Ishikawa (cell line): ENCODE results near the gene FAM114A2.

Experiments
- TAF1 ChIP-seq: IDR thresholded peaks from 2 replicates; pipeline ENCODE4 v1.6.1; 2012; ENCODE audit warnings: low read depth, mild to moderate bottlenecking
- ZBTB7A ChIP-seq: IDR thresholded peaks from 2 replicates; pipeline ENCODE4 v1.6.1; 2012; ENCODE audit warnings: low read depth
- TF ChIP-seq, protein P1 (sequence below): IDR thresholded peaks from 2 replicates; pipeline ENCODE4 v1.6.1; 2012; ENCODE audit warnings: low read depth, mild to moderate bottlenecking

DNA sequence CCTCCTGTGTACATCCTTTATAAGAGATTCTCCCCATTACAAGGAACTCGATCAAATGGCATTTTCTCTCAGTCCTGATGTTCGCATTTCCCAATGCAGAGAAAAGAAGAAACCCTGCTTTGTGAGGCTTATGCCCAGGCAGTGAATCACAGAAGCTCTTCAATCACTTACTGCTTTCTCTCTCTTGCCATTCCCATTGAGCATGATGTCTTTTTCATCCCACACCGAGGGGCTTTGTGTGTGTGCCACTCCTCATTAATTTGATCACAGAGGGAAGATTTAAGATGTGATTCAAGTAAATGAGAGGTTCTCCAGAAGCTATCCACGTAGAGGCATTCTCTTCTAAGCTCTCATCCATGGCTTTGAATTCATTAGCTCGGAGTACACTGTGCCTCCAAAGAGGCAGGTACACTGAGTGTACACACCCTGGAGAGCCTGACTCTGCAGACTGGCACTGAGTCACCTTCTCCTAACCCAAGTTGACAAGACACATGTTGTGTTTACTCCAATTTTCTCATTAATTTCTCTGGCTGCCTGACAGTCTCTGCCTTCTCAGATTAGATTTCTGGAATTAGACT lies 45.4 kb upstream of the FAM114A2 start:
- TF ChIP-seq ZBTB7A, result no peak
- TF ChIP-seq, protein P1, sequence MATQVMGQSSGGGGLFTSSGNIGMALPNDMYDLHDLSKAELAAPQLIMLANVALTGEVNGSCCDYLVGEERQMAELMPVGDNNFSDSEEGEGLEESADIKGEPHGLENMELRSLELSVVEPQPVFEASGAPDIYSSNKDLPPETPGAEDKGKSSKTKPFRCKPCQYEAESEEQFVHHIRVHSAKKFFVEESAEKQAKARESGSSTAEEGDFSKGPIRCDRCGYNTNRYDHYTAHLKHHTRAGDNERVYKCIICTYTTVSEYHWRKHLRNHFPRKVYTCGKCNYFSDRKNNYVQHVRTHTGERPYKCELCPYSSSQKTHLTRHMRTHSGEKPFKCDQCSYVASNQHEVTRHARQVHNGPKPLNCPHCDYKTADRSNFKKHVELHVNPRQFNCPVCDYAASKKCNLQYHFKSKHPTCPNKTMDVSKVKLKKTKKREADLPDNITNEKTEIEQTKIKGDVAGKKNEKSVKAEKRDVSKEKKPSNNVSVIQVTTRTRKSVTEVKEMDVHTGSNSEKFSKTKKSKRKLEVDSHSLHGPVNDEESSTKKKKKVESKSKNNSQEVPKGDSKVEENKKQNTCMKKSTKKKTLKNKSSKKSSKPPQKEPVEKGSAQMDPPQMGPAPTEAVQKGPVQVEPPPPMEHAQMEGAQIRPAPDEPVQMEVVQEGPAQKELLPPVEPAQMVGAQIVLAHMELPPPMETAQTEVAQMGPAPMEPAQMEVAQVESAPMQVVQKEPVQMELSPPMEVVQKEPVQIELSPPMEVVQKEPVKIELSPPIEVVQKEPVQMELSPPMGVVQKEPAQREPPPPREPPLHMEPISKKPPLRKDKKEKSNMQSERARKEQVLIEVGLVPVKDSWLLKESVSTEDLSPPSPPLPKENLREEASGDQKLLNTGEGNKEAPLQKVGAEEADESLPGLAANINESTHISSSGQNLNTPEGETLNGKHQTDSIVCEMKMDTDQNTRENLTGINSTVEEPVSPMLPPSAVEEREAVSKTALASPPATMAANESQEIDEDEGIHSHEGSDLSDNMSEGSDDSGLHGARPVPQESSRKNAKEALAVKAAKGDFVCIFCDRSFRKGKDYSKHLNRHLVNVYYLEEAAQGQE, result no peak
- no peak for TF ChIP-seq TAF1
